Upper lobe of left lung (tissue), 4 donors: ENCODE data around the gene POLA1.

ENCODE experiments used
- EP300 ChIP-seq, 4 donors: sonication (generic); formaldehyde crosslinking; IDR thresholded peaks; one replicate each; pipeline ENCODE4 v1.5.1; 2017; ENCODE audit warnings: antibody characterized with exemption in 4 of 4, control low read depth in 2 of 4
- POLR2A ChIP-seq, 4 donors: fragments of 450-650 bp; IDR thresholded peaks; one replicate each; pipeline ENCODE4 v1.5.1; 2016 to 2017; ENCODE audit warnings: antibody characterized with exemption in 4 of 4, mild to moderate bottlenecking in 2 of 4
- POLR2AphosphoS5 ChIP-seq, 2 donors: sonication (generic); formaldehyde crosslinking; IDR thresholded peaks; one replicate each; pipeline ENCODE4 v1.5.1; 2017; ENCODE audit warnings: antibody characterized with exemption in 2 of 2
- TF ChIP-seq, protein P1 (sequence below), 6 experiments: fragments of 450-650 bp in 4 of 6; fragments of 200-600 bp in 2 of 6; sonication (generic) in 2 of 6; IDR thresholded peaks; one replicate each; pipeline ENCODE4 v1.5.1; 2016 to 2019; ENCODE audit warnings: antibody characterized with exemption in 6 of 6

DNA sequence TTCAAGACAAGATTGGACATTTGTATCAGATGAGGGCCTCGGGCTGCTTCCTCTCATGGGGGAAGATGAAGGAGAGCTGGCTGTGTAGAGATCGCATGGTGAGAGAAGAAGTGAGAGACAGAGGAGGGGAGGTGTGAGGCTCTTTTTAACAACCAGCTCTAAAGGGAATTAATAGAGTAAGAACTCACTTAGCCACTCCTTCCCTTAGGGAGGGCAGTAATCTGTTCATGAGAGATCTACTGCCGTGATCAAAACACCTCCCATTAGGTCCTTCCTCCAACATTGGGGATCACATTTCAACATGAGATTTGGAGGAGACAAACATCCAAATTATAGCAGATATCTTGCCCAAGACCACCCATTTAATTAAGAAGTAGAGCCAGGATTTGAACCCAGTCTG, 225.0 kb downstream of the POLA1 start:
- TF ChIP-seq POLR2A (IDR thresholded peaks at IDR 0.05): no peak
- TF ChIP-seq, protein P1, sequence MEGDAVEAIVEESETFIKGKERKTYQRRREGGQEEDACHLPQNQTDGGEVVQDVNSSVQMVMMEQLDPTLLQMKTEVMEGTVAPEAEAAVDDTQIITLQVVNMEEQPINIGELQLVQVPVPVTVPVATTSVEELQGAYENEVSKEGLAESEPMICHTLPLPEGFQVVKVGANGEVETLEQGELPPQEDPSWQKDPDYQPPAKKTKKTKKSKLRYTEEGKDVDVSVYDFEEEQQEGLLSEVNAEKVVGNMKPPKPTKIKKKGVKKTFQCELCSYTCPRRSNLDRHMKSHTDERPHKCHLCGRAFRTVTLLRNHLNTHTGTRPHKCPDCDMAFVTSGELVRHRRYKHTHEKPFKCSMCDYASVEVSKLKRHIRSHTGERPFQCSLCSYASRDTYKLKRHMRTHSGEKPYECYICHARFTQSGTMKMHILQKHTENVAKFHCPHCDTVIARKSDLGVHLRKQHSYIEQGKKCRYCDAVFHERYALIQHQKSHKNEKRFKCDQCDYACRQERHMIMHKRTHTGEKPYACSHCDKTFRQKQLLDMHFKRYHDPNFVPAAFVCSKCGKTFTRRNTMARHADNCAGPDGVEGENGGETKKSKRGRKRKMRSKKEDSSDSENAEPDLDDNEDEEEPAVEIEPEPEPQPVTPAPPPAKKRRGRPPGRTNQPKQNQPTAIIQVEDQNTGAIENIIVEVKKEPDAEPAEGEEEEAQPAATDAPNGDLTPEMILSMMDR (IDR thresholded peaks at IDR 0.05): no peak
- TF ChIP-seq POLR2AphosphoS5 (IDR thresholded peaks at IDR 0.05): no peak
- no peak for TF ChIP-seq EP300 (IDR thresholded peaks at IDR 0.05)
